ENCODE results near the gene EDN3.

The EDN3 gene, protein sequence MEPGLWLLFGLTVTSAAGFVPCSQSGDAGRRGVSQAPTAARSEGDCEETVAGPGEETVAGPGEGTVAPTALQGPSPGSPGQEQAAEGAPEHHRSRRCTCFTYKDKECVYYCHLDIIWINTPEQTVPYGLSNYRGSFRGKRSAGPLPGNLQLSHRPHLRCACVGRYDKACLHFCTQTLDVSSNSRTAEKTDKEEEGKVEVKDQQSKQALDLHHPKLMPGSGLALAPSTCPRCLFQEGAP

DNA sequence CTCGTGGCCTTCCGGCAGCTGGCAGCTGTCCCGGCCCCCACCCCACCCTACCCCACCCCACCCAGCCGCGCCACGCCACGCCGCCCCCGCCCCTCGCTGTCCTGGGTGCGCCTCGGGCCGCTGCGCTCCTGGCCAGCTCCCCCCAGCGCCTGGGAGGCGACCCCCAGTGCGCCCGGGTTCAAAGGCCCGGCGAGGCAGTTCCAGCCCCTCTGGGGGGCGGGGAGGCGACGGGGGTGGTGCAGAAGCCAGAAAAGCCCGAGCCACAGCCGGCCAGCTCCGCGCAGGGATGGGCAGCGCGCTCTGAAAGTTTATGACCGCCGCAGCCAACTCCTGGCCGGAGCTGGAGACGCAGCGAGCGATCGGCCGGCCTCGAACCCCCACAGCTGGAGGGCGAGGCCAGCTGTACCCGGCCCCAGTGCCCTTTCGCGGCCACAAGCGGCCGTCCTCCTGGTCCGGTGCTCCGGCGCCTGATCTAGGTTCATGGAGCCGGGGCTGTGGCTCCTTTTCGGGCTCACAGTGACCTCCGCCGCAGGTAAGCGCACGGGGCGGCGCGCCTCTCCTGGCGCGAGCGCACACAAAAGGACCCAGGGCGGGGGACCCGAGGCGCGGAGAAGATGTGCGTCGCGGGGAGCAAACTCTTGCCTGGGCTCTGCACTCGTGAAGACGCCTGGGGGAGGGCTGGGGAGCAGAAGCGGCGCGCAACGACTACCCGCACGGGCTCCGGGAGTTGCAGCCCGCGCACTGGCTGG is at the start of gene EDN3:
Gene EDN3 (plus strand): TSS at position 279 of the 749 bp plus-strand sequence. CDS start 202 bp downstream, at position 481.
- no peak for DNase-seq

DNA sequence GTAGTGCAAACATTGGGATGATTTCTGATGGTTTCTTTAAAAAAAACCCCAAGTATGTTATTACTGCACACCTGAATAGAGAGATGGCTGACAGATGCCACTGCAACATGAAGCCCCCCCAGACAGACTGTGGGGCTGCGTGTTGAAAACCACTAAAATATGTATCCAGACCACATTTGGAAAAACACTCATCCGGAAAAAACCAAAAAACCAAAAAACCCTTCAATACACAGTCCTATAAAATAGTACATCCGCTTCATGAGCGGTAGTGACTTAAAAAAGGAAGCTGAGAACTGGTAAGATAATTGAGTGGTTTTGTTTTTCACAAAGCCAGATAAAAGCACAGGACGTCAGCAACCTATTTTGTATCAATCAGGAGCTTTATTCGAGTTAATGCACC is 47.1 kb upstream of the EDN3 start:
- DNase-seq = no peak

DNA sequence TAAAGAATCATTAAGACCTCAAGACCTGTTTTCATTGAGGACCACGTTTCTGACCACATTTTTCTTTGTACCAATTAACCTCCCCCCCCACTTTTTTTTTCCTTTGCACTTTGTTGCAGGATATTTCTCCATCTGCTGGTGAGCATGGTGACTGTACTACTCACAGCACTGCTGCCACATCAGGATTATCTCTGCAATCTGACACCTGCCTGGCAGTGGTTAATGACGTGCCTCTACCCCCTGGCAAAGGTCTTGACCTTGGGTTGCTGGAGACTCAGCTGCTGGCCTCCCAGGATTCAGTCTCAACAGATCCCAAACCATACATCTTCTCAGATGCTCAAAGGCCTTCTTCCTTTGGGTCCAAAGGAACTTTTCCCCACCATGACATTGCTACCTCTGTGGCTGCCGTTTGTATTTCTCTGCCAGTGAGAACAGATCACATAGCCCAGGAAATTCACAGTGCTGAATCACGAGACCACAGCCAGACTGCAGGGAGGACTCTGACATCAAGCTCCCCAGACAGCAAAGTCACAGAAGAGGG is 46.6 kb upstream of the EDN3 start:
- DNase-seq = no peak

DNA sequence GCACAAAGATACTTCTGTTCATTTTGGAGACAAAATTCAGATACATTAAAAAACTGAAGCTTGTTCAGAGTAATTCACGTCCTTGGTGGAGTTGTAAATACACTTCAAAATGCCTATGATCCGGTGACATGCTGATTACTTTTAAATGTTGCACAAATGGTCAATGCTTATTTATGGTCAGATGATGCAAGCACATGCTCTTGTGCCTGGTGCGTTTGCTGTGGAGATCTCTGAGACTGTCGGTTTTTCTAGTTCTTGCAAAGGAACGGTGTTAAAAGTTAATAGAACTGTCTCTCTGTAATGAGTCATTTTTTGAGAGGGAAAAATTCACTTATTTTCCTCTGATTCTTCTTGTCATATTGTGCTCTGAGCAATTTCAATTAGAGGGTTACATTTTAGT is 45.2 kb upstream of the EDN3 start:
- no peak for DNase-seq

DNA sequence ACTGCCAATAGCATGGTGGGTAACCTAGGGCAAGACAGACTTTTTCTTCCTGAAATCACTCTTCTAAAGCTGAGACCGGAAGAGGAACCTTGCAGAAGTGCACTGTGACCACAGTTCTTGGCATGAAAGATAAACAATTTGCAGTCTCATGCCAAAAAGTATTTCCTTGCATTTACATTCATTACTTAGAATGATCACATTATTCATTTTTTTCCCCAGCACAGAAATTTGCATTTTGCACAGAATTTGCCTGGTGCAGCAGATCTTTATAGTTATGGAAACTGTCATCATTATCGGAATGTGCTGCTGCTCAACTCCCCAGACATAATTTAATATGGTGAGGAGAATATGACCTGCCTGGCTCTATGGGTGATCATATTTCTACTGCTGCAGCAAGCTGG is 42.2 kb upstream of the EDN3 start:
- no peak for DNase-seq

DNA sequence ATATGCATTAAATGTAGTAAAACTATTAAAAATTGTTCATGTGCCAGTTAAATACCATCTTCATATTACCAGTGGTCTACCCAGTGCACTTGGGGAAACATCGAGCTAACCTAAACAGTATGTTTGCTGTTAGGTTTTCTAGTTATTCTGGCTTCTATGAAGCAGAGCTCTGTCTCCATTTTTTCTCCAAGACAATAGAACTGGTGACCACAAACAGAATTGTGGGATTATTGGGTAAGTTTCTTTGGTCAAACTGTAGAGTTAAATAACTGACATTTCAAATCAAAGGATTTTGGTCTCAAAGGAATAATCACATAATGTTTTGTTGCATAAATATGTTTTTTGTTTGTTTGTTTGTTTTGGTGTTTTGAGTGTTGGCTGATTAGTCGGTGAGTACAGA is 40.5 kb upstream of the EDN3 start:
- DNase-seq = no peak

DNA sequence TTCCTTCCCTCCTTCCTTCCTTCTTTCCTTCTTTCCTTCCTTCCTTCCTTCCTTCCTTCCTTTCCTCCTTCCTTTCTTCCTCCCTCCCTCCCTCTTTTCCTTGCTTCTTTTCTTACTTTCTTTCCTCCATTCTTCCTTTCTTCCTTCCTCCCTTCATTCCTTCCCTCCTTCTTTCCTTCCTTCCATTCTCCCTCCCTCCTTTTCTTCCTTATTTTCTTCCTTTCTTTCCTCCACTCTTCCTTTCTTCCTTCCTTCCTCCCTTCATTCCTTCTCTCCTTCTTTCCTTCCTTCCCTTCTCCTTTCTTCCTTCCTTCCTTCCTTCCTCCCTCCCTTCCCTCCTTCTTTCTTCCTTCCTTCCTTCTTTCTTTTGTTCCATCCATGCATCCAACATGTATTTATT is 35.1 kb upstream of the EDN3 start:
- no peak for DNase-seq

DNA sequence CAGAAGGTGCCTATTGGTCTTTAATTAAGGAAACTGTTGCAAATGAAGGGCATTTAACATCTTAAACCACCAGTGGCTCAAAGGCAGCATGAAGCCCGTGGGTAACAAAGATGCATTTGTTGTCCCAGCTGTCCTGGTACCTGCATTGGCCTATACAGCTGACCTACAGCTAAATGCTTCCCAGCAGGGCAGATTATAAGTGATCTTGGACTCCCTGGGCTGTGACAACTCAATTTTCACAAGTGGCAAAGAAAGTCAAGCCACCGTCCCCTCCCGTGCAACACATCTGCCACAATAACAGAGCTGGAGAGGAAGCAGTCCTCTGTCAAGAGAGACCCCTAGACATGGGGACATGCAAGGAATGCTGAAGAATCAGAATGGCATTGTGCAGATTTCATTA is 31.5 kb upstream of the EDN3 start:
- no peak for DNase-seq

DNA sequence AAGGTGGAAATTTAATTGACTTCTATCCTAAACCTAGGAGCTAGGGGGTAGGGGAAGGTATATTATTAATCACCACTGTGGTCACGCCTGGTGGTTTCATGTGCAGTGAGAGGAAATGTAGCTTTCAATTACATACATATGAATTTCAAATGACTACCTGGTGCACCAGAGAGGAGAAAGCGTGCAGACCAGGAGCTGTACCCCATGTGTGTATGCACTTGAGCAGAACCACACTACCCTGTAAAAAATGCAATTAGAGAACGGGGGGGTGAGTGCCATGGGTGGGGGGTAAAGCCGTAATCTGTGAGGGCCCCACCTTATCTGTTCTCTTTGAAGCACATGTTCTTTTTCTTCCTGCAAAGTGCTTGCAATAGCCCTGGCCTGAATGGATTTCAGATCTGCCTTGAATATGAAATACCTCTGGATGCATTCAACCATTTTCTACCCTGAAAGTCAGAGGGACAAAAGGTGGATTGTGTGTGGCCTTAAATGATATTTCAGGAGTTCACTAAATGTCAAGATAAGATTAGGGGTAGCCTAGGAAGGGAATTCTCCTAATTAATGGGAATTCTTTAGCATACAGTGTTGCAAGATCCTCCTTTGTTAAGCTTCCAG is 30.9 kb upstream of the EDN3 start:
- no peak for DNase-seq

DNA sequence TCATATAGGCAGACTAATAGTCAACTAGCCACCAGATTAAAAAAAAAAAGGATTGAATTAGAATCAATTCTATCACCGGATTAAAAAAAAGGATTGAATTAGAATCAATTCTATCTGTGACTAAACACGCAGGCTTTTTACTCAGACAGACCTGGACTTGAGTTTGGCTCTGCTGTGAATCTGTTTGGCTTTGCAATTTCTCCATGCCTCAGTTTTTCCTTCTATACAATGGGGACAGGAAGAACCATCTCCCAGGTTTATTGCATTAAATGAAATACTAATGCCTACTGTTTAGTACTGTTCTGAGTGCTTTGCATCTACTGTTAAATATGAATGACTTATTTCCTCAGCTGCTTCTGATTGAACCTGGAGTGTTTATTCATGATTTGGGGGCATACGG is 30.0 kb upstream of the EDN3 start:
- no peak for DNase-seq

DNA sequence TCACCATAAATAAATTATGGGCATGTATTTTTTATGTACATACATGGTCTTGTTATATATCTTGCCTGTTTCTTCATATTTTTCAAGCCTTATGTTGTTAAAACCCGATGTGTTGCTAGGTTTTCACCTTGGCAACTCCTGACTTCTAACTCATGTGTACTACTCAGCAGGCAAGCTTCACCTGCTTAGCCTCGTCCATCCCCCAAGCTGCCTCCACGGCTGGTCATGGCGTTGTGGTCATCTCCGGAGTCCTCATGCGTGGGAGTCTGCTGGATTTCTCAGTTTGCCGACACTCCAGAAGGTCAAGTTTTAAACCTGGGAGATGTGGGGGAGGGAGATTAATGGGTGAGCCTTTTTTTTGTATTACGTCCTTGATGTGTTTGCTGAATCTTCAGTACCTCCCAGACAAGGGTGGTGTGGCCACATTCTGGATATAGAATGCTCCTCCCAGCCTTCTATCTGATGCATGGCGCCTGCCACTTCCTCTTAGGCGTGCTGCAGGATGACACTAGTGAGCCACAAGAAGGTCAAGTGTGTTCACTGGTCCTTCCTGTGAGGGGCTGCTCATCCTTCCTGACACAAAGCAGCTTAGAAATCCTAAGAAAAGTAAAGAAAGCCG is 26.6 kb upstream of the EDN3 start:
- no peak for DNase-seq

DNA sequence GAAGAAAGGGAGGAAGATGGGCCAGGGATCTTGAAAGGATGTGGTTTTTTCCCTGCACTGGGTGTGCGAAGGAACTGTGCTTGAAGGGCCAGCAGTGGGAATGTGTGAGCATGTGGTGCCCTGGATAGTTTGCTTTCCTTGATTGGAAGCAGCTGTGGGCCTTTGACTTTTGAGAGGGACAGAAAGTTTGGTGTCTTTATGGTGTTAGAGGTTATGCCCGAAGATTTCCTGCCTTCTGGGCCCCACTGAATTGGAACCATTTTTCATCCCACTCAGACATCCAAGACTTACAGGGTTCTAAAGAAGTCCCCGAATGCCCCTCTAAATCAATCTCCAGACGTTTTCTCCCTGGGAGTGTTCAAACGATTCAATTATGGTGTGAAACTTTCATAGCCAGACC is 23.5 kb upstream of the EDN3 start:
- no peak for DNase-seq

DNA sequence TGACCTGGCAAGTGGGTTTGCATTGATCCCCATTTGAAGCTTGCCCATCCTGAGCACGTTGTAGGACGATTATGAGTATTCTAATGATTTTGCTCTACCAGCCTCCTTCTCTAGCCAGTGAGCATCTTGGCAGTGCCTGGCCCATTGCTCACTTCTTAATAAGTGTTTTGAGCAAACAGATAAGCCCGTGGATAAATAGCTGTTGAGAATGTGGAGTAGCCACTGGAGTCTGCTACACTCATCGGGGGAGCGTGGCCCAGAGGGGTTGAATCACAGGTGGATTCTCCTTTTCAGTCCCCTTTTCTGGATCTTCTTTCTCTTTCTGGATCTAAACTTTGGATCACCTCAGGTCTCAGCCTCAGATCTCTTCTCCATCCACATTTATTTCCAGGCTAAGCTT is 15.9 kb upstream of the EDN3 start:
- no peak for DNase-seq

DNA sequence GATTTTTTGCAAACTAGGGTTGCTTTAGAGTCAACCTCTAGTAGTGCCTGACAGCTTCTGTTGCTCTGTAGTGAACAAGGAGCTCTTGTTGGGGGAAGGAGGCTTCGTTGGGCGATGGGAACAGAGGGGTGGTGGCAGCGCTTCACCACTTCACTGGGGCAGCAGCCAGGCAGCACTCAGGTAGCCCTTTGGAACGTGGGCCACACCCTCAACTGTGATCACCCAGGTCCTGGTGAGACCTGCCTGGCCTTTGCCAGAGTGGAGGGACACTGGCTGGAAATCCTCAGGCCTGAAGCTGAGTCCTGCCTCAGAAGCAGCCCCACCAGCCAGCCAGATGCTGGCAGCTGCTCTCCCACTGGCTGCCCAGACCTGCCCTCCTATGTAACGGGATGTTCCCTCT is 10.4 kb upstream of the EDN3 start:
- DNase-seq = no peak

DNA sequence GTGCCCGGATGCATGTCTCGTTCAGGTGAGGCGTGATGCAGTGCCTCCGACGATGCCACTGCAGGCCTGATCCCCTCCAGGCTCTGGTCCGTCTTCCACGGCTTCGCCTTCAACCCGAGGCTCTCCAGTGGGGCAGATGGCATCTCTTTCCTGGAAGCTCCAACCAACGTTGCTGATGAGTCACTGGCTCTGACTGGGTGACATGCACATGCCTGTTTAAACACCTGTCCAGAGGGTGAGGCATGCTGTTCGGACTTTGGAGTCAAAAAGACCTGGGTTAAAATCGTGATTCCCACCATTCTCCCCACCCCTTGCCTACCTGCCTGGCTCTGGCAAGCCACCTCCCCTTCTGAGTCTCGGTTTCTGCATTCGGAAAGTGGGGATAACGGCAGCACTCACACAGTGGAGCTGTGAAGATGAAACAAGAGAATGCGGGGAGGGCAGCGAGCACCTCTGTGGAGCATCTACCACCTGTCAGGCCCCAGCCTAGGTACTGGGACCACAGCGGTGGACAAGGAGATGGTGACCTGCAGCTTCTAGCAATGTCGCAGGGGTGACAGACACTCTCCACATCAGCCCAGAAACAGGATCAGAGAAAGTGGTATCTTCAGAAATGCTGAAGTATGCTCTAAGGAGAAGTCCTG is 8.5 kb upstream of the EDN3 start:
- no peak for DNase-seq

DNA sequence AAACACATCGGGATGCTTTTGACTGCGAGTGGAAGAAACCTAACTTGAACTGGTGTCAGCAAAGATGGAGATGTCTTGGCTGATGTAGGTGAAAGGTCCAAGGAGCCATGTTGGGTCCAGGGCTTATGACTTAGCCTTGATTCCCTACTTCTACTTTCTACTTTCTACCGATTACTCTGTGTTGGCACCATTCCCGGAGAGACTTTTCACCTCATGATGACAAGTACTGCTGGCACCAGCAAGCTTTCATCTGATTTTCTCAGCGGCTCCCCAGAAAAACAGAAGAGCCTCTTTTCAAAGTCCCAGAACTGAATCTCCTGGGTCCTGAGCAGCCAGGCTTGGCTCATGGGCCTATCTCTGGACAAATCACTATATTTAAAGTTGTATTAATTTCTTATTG is 4.9 kb upstream of the EDN3 start:
- DNase-seq = no peak

DNA sequence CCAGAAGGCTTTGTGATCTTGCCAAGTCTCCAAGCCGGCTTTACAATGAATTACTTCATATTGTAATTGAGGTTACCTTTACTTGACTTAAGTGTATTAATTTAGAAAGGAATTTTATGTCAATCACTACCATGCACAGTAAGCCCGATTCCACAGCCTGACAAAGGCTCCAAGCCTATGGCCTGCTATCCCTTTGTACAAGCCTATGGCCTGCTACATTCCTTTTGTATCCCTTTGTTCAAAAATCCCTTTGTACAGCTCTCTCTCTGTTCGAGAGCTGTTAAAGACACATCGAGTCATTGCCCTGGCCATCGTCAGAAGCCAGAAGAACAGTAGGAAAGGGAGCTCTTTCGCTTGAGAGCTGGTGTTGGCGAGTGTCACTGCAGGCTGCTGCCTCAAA is 2.7 kb upstream of the EDN3 start:
- DNase-seq = no peak

DNA sequence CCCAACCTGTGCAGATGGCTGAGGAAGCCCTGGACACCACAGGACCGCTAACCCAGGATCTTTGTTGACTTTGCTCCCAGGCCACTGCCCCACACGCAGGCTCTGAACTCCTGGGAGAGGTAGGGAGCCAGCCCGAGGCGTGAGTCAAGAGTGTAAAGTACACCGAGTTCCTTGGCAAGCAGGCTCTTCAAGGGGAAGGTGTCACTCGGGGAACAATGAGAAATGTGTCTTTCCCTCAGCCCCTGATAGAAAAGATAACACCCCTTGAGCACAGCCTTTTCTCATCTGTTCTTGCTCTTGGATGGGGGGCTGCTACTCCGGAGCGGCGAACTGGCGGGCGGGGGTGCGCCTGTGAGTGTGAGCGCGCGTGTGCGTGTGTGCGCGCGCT is 472 bp upstream of the EDN3 start:
- DNase-seq = no peak

DNA sequence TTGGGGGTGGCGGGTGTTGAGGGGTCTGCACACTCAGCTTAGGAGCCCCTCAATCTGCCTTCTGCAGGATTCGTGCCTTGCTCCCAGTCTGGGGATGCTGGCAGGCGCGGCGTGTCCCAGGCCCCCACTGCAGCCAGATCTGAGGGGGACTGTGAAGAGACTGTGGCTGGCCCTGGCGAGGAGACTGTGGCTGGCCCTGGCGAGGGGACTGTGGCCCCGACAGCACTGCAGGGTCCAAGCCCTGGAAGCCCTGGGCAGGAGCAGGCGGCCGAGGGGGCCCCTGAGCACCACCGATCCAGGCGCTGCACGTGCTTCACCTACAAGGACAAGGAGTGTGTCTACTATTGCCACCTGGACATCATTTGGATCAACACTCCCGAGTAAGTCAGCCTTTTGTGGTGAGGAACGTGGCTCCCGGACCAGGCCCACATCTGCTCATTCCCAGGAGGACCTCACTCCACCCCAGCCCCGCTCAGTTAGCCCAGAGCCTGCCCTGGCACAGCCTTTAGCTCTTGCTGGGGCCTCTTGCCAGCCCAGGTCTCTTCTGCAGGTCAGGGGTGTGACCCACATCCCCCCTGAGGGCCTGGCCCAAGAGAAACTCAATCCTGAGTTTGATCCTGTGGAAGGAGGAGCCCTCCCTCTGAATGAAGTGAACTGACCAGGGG is 1.1 kb downstream of the EDN3 start:
- DNase-seq = no peak

DNA sequence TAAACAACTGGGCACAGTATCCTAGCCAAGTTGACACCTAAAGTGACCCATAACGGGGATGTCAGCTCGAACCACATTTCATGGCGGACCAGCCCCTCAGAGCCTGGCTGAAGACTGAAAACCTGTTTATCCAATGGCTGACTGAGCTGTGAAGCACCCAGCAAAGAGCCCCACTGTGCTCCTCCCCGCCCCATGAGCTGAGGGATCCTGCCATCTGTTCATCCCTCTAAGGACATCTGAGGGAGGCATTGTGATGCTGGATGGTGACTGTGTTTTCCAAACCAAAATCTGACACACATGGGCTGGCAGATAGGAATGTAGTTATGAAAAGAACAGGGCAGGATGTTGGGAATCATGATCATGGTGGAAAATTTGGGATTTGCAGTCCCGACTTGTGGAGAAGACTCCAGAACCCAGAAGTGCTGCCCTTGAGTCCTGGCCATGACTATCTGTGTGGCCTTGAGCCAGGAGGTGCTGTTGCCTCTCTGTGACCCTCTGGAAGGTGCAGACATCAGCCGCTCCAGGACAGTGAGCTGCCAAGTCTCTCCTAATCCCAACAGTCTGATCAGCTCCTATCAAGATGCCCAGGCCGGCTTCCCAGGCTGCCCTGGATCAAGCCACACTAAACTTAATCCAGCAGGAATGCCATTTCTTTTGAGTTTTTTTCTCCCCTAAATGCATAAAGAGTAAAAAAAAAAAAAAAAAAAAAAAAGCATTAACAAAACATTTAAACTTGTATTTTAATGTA is 5.7 kb downstream of the EDN3 start:
- no peak for DNase-seq

DNA sequence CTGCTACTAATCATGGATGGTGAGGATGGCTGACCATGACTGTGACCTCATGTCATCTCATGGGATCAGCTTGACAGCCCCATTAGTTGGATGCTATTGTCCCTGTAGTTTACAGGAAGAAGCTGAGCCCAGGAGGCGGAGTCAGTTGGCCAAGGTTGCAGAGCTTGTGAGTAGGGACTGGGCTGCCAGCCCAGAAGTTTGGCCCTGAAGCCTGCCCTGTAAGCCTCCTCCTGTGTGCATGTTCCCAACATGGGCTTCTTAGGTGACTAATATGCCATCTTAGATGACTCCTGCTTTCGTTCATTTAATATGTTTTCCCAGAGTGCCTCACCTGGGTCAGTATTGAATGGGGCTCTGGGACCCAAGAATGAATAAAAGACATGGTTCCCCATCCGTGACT is 6.9 kb downstream of the EDN3 start:
- no peak for DNase-seq

Measured in fibroblast of skin of right quadriceps (primary cell).